ENCODE results near the gene PPFIBP1. TPM values are rescaled to one million over a fixed set of nuclear protein-coding genes. Genes with fewer than 3 reads are reported as not detected.

PPFIBP1 gene
- total and polyA plus RNA-seq, 2 experiments from 2014 or later = 23.9 to 38.6 TPM

DNA sequence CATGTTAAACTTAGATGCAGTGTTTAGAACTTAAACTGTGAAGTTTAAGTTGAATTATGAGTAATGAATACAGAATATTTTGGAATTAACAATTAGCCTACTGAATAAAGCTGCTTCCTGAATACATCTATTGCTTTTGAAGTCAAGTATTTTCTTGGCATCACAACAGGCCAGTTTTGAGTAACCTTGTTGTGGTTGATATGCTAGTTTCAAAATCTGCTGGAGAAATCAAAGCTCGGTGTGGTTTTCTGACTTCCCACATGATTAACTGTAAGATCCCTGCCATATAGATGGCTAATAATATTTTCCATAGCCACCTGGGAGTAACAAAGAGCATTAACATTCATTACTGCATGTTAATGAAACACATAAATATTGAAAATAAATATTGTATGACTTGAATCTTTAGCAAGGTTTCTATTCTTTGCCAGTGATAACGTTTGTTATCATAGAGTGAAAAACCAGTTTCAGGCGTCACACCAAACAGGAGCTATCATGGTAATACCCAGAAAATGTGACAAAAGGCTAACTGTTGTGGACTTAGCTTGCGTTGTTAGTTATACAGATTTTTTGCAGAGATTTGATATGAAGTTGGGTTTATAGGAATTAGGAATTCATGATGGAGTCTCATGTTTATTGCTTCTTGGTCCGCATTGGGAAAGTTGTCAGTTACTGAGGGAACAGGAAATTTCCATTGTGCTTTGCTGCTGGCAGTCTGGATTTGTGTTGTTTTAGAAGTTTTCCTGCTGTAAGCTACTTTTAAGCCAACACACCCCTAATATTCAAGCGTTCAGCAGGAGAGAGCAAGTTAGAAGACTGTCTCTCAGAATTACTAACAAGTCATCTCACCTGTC lies 32.1 kb downstream of the PPFIBP1 start:
- WGBS (ENCODE audit: low lambda C conversion rate, missing lambda C conversion rate) = 79% methylated on average over 6 of the region's 6 CpGs
- Histone ChIP-seq H3K4me1 (ENCODE audit: insufficient read depth) (peaks cover 24% of the 10 kb centered on the region), H3K9me3 (ENCODE audit: low read depth) (no peaks in the 10 kb centered on the region), H3K79me2 (peaks cover 88% of the 10 kb centered on the region), H3K9me2 (replicated peaks; ENCODE audit: insufficient read depth) (no peaks in the 10 kb centered on the region), H3K4me3 (no peak overlapping the region), H4K20me1 (ENCODE audit: insufficient read depth, poor library complexity, severe bottlenecking) (no peaks in the 10 kb centered on the region), H3K27ac (peak overlapping the region; percentile 56), H2AFZ (no peak overlapping the region), H3K4me2 (no peak overlapping the region), H3K27me3 (no peaks in the 10 kb centered on the region), H3K36me3 (replicated peaks; ENCODE audit: insufficient read depth, low read depth) (no peaks in the 10 kb centered on the region)
- TF ChIP-seq, protein P1, sequence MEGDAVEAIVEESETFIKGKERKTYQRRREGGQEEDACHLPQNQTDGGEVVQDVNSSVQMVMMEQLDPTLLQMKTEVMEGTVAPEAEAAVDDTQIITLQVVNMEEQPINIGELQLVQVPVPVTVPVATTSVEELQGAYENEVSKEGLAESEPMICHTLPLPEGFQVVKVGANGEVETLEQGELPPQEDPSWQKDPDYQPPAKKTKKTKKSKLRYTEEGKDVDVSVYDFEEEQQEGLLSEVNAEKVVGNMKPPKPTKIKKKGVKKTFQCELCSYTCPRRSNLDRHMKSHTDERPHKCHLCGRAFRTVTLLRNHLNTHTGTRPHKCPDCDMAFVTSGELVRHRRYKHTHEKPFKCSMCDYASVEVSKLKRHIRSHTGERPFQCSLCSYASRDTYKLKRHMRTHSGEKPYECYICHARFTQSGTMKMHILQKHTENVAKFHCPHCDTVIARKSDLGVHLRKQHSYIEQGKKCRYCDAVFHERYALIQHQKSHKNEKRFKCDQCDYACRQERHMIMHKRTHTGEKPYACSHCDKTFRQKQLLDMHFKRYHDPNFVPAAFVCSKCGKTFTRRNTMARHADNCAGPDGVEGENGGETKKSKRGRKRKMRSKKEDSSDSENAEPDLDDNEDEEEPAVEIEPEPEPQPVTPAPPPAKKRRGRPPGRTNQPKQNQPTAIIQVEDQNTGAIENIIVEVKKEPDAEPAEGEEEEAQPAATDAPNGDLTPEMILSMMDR (IDR thresholded peaks at IDR 0.05; ENCODE audit: poor library complexity) = no peak
- no peak for TF ChIP-seq EZH2phosphoT487 (IDR thresholded peaks at IDR 0.05; ENCODE audit: low read depth, severe bottlenecking, unreplicated experiment)
- no peak for TF ChIP-seq EZH2 (IDR thresholded peaks at IDR 0.05; ENCODE audit: borderline replicate concordance)
- DNase-seq (ENCODE audit: low spot score) = no peak

DNA sequence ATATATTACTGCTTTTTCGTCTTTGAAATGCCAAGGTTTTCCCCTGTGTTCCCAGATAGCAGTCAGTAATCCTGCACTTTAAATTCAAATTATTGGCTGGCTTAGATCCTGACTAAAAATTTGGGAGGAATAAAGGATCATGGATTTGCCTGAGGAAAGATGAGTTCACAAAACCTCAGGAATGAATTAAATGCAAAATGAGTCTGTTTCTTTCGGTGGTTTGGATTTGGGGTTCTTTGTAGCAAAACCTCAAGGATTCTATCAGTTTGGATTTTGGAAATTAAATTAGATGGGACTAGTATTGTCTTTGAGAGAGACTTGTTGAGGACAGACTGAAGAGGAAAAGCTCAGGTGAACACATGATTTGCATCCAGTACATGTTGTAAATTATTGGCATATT lies 36.1 kb downstream of the PPFIBP1 start:
- 89% methylated on average over 2 of the region's 2 CpGs for WGBS (ENCODE audit: low lambda C conversion rate, missing lambda C conversion rate)
- Histone ChIP-seq H3K9me2 (replicated peaks; ENCODE audit: insufficient read depth) (no peaks in the 10 kb centered on the region), H3K36me3 (replicated peaks; ENCODE audit: insufficient read depth, low read depth) (no peaks in the 10 kb centered on the region), H3K4me3 (no peak overlapping the region), H3K4me1 (ENCODE audit: insufficient read depth) (peaks cover 11% of the 10 kb centered on the region), H2AFZ (no peak overlapping the region), H4K20me1 (ENCODE audit: insufficient read depth, poor library complexity, severe bottlenecking) (no peaks in the 10 kb centered on the region), H3K27ac (no peak overlapping the region), H3K9me3 (ENCODE audit: low read depth) (no peaks in the 10 kb centered on the region), H3K27me3 (no peaks in the 10 kb centered on the region), H3K79me2 (peaks cover 87% of the 10 kb centered on the region), H3K4me2 (no peak overlapping the region)
- TF ChIP-seq, protein P1 (IDR thresholded peaks at IDR 0.05; ENCODE audit: poor library complexity) = no peak
- TF ChIP-seq EZH2 (IDR thresholded peaks at IDR 0.05; ENCODE audit: borderline replicate concordance) (no peak), EZH2phosphoT487 (IDR thresholded peaks at IDR 0.05; ENCODE audit: low read depth, severe bottlenecking, unreplicated experiment) (no peak)
- DNase-seq (ENCODE audit: low spot score) = no peak

DNA sequence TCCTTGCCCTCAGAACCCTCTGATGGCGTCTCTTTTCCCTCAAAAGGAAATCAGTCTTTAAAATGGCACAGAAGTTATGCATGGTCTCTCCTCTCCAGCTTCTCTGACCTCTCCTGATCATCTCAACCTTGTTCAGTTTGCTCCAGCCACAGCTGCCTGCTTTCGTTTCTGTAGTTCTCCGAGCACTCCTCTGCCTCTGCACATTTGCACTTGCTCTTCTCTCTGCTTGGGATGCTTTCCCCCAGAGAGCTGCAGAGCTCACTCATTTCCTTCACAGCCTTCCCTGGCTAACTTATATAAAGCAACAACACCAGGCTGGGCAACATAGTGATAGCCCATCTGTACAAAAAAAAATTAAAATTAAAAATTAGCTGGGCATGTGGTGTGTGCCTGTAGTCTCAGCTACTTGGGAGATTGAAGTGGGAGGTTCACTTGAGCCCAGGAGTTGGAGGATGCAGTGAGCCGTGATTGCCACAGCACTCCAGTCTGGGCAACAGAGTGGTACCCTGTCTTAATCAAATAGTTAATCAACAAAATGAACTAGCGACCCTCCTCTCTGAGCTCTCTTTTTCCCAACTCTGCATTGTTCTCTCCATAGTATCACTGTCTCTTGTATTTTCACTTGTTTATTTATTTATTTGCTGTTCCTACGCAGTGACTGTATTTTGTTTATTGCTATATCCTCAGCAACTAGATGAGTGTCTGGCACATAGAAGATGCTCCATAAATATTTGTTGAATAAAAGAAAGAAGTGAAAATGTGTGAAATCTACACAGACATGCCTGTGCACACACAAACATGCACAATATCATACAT lies 37.7 kb downstream of the PPFIBP1 start:
- Histone ChIP-seq H3K4me1 (ENCODE audit: insufficient read depth) (peaks cover under 1% of the 10 kb centered on the region), H3K36me3 (replicated peaks; ENCODE audit: insufficient read depth, low read depth) (no peaks in the 10 kb centered on the region), H3K27me3 (no peaks in the 10 kb centered on the region), H3K9me2 (replicated peaks; ENCODE audit: insufficient read depth) (no peaks in the 10 kb centered on the region), H3K4me2 (no peak overlapping the region), H4K20me1 (ENCODE audit: insufficient read depth, poor library complexity, severe bottlenecking) (no peaks in the 10 kb centered on the region), H3K27ac (no peak overlapping the region), H3K79me2 (peaks cover 77% of the 10 kb centered on the region), H2AFZ (no peak overlapping the region), H3K4me3 (no peak overlapping the region), H3K9me3 (ENCODE audit: low read depth) (no peaks in the 10 kb centered on the region)
- TF ChIP-seq, protein P1 (IDR thresholded peaks at IDR 0.05; ENCODE audit: poor library complexity) = no peak
- TF ChIP-seq EZH2phosphoT487 (IDR thresholded peaks at IDR 0.05; ENCODE audit: low read depth, severe bottlenecking, unreplicated experiment) = no peak
- TF ChIP-seq EZH2 (IDR thresholded peaks at IDR 0.05; ENCODE audit: borderline replicate concordance) = no peak
- no peak for DNase-seq (ENCODE audit: low spot score)
- 79% methylated on average over 6 of the region's 6 CpGs for WGBS (ENCODE audit: low lambda C conversion rate, missing lambda C conversion rate)

All from hepatocyte (in vitro differentiated cells).